SW480 (cell line): ENCODE data around the gene MED13L.

Experiments
- DNase-seq: peaks from one replicate; pipeline ENCODE4 v3.0.0-alpha.2; 2016; ENCODE audit warnings: low spot score

Gene MED13L

DNA sequence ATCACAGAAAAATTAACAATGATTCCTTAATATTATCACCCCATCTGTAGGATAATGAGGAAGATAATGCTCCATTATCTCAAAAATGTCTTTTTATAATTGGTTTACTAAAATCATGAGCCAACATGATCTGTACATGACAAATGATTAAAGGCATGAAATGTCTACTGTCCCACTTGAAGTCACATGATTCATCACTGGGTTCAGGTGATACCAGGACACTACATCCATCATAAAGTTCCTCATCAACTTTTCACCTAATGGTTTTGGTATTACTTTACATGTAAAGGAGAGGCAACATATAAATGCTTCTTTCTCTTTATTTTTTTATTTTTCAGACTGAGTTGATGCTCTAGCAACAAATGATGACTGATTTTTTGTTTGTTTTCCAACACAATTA, 313.3 kb downstream of the MED13L start:
- DNase-seq: no peak

DNA sequence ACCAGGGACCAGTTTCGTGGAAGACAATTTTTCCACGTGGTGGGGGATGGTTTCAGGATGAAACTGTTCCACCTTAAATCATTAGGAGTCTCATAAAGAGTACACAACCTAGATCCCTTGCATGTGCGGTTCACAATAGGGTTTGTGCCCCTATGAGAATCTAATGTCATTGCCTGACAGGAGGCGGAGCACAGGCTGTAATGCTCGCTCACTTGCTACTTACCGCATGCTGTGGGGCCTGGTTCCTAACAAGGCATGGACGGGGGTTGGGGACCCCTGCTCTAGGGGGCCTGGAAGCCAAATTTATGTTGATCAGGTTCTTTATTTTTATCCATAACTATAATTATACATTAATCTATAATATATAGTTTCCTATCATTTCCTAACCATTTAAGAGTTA, 315.3 kb downstream of the MED13L start:
- no peak for DNase-seq

DNA sequence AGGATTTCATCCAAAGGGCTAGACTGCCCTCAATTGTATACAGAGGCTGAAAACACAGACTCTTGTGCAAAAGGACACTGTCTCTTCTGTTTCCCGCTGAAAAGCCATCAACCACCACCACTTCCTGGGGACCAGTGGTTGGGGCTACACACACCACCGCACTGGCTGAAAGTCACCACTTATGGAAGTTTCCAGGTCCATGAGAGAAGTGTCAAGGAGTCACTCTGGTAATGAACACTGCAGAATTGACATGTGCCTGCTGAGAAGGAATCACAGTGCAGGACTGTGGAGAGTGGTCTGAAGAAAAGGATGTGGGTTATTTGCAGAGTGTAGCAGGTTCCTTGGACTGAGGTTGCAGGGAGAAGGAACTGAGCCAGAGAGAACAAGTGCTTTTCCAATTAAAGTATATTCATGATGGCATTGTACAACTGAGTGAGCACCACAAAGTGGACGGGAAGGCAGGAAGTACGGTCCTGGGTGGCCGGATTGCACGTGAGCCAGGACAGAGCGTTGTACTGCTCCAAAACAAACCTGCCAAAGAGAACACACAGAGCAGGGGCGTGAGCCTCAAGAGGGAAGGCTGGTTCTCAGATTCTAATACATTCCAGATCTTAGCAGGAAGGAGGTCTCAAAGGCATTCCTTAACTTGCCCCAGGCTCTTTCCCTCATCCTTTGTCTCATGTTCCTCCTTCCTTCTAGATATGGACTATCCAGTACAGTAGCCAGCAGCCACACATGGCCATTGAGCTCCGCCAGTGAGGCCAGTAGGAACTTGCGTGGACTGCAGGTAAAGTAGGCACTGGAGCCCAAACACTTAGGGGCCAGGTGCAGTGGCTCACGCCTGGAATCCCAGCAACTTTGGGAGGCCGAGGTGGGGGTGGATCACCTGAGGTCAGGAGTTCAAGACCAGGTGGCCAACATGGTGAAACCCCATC, 316.4 kb downstream of the MED13L start:
- DNase-seq: no peak

DNA sequence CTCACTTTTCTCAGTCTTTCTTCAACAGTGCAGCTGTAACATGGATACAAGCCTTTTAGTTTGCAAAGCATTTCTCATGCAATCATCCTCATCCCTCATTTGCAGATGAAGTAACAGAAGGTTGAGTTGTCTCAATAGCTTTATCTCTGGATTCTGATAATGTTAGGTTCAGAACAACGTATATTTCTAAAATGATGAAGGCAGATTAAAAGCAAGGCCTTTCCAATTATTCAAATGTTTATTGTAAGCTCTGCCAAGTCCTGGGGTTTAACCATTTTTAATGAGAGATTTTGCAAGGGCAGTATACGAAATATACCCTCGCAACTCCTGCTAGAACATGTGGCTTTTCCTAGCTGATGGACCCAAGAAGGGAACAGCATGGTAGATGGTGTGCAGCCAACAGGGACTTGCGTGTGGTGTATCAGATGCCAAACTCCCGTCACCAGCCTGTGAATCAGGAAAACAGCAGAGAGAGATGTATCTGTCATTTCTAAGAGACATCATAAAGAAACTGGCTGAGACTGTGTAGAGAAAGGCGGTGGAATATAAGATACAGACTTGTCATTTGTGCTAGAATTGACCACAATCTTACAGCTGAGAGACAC, 319.7 kb downstream of the MED13L start:
- no peak for DNase-seq

DNA sequence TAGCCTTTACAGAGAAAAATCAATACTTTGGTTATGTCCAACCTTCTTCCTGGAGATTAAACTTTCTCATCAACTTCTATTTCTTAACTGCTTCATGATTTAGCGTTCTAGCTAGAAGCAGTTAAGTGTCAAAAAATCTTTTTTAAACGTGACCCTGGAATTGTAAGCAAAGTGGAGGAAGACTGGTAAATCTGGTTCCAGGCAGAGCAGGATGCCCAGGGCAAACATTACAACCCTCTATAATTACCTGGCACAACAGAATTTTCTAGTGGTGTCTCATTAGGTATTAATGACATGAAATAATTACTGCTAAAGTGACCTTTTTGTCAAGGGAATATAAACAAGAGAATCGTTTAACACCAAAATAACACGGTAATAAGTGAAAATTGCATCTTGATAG, 320.8 kb downstream of the MED13L start:
- no peak for DNase-seq

DNA sequence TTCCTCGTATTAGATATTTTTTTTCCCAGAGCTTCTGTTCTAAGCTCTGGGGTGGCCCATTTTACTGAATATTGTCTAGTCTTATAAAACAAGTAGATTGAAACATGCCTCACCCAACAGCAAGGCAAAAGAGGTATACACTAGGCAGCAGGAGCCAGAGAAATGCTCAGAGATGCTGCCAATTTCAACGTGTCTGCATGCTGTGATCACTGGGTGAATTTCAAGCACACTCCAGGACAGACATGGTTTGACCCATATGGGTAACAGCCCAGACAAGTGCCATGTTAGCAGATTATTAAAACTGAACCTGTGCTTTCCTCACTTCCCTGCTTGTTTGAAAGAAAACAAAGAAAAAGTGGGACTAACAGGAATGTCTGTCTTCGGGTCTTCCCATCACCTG, 321.3 kb downstream of the MED13L start:
- no peak for DNase-seq

DNA sequence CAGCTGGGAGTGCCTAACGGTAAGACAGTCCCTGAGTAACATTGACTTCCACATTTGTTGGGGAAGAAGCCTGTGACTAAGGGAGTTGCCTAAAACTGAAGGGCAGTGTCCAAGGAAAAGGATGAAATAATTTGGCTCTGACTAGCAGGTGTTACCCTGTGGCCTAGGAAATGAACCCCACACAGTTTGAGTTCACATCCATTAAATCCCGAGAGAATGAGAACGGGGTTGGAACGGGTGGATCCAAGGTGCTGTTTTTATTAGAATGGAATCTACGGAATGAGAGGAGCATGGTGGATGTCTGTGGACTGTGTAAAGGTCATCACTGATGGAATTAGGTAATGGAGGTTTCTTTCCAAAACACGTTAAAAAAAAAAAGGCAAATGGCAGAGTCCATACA, 324.0 kb downstream of the MED13L start:
- DNase-seq: no peak

DNA sequence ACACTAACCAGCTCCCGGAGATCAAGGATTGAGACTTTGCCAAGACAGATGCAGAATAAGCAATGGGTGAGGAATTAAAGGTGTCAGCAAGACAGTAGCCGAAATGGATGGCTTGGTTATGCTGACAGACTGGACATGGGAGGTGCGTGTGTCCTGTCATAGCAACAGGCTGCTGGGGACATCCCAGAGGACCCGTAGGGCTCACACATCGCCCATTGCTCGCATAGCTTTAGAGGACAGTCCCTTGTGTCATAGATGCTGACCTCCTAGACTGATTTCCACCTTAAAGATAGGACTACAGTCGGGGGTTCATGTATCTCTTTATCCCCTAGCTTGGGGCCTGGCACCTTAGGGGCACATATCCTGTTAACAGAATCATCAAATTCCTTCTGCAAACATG, 324.5 kb downstream of the MED13L start:
- no peak for DNase-seq

DNA sequence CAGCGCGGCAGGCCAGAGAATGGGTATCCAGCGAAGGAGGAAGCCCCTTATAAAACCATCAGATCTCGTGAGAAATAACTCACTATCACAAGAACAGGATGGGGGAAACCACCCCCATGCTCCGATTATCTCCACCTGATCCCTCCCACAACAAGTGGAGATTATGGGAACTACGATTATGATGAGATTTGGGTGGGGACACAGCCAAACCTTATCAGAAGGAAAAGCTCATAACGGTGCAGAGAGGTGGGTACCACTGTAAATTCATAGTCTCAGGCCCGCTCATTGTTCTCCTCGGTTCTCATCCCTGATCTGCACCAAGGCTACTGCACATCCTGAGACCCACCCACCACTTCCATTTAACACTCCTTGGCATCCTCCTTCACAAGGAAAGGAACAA, 326.5 kb downstream of the MED13L start:
- DNase-seq: no peak

DNA sequence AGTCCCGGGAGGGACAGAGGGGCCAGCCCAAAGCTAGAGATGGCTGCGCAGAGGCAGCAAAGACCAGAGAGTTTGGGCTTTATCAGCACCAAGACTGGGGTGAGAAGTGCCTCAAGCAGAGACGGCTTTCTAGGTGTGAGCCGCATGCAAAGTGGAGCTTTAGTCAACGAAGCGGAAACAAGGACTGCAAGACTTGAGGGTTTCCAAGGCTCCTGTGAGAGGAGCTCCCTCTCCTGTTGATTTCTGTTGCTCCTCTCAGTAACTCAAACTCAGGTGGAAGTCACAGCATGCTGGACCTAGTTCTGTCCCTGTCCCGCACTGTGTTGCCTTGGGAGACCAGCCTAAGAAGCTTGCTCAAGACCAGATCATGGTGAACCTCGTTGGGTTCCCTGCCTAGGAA, 327.8 kb downstream of the MED13L start:
- no peak for DNase-seq

DNA sequence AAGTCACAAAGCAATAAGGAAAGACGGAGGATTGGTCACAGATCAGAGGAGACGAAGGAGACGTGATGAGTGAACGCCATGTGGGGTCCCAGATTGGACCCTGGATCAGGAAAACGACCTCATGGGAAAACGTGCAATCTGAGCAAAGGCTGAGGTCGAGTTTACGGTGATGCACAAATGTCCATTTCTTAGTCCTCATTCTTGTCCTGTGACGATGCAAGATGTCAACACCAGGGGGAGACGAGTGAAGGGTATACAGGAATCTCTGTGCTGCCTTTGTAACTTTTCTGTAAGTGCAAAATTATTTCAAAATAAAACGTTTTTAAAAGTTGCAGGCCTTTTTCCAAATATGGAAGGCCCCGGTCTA, 329.8 kb downstream of the MED13L start:
- no peak for DNase-seq

DNA sequence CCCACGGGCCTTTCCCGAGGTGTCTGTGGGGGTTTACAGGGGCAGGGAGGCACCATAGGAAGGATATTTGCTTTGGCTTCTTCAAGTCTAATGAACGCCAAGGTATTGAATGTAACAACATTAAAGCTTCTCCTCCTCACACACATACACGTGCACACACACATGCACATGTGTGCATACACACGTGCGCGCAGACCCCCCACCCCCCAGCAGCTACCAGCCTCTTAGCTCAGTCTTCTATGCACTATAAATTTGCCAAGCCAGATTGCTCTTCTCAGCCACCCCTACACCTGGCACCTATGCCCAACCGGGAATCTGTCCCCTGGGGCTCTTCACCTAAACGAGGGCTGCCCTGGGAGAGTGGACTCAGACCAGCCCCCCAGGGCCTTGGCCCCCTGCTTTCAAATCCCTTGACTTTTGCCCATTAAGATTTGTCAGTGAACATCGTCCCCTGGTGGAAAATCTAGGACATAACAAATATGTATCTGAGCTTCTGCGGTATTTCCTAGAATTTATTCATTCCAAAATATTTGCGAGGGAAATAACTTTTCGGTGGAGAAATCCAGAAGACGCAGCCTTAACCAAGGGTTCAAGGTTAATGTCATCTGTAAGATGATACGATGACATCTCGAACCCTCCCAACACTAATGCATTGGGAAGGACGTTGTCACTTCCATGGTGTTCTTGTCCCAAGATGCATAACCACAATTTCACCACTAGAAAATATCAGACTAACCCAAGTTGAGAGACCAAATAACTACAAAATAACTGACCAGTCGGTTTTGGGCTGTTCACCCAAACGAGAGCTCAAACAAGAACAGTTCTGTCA, 330.4 kb downstream of the MED13L start:
- DNase-seq: no peak

DNA sequence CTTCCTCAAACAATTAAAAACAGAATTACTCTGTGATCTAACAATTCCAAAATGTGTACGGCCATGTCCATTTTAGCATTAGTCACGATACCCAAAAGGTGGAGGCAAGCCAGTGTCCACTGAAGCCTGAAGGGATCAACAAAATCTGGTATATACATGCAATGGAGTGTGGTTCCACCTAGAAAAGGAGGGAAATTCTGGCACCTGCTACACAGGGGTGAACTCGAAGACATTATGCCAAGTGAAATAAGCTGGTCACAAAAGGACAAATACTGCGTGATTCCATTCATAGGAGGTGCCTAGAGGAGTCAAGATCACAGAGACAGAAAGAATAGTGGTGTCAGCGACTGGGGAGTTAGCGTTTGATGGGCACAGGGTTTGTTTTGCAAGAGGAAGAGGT, 331.4 kb downstream of the MED13L start:
- no peak for DNase-seq

DNA sequence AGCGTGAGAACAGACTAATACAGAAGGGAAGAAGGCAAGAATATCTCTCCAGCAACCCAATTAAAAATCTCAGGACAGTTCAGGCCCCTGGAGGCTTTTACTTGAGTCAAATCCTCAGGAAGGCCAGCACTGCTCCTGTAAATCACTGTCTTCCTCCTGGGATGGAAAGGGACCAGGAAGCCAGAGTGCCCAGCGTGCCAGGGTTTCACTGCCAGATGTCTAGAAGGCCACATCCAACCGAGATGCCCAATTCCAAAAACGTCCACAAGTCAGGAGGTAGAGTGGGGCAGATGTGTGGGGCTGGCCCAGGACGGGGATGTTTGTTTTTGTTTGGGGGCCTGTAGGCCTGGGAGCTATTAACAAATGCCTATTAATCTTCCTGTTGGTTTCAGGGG, 332.0 kb downstream of the MED13L start:
- no peak for DNase-seq

DNA sequence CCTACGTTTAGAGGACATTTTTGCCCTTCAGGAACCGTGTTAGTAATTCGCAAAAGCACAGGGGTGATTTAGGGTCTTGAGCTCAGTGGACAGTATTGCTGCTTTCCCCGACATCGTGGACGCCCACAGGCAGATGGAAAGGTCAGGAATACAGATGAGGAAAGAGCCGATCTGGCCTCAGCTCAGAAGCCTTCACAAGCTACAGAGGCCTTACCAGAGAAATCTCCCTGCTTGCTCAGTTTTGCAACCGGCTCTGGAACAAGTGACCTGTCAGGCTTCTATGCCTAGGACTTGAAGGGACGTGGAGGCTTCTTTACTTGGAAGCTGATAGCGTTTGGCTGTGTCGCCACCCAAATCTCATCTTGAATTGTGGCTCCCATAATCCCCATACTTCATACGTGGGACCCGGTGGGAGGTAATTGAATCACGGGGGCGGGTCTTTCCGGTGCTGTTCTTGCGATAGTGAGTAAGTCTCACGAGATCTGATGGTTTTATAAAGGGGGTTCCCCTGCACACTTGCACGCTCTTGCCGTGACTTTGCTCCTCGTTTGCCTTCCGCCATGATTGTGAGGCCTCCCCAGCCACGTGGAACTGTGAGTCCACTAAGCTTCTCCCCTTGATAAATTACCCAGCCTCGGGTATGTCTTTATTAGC, 332.5 kb downstream of the MED13L start:
- DNase-seq: no peak

DNA sequence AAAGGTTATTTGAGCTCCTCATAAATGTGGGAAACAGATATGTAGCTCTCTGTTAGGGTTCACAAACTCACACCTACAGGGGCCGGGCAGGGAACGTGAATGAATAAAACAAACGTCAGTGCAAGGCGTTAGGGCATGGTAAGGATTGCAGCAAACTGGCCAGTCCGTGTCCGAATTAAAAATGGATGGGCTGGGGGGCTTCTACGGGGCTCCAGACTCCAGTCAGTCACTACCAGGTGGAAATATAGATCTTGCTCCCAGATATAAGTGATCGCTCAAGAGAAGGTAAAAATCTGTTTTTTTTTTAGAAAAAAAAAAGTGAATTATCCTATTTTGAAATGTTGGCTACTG, 333.1 kb downstream of the MED13L start:
- no peak for DNase-seq

DNA sequence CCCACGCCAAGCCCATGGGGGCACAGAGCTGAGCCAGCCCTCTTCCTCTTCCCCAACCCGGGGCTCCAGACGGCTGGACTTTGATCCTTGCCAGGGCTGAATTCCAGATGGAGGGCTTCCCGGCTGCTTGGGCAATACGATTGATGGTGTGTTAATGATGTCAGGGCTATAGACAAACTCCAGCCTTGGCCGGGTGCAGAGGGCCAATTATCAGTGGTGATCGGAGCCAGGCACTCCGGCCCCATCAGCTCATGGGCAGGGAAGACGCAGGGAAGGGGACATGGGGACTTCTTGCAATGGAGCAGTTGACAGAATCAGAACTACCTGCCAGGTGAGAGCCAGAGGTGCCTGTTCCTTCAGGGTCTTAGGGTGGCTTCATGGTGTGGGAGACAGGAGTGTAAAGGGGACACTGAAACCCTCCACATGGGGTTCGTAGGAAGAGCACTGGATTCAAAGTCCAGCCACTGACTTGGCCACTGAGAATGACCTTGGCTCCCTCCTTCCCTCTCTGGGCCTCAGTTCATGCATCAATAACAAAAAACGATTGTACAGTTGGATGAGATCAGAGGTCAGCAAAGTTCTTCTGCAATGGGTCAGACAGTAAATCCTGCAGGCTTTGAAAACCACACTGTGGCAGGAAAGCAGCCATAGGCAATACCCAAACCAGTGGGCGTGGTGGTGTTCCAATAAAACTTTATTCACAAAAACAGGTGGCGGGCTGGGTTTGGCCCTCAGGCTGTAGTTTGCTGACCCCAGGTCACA, 333.7 kb downstream of the MED13L start:
- DNase-seq: no peak

DNA sequence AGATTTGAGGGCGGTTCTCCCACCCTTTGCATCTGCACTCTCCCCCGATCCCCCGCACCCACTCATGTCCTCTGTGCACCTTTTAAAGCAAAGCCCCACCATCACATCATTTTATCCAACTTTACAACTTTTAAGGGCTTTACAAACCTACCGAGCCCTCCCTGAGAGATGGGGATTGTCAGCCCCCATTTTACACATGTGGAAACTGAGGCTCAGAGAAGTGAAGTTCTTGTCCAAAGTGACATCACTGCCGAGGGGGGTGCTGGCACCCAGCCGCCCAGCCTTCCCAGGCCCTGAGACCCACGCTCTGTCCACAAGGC, 334.2 kb downstream of the MED13L start:
- DNase-seq: no peak

DNA sequence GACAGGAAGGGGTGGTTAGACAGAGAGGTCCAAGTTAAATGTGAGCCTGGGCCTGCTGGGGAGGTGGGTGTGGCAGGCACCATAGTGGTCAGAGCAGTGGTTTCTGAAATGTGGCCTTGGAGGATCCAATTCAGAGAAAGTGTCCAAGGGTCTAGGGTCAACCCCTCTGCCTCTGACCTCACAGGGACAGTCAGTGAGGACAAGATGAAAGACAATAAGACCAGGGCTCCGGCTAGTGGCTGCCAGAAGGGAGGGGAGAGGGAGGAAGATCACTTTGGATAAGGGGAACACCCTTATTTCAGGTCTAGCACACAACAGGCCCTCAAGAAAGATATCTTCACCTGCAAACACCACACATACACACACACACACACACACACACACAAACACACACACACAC, 335.1 kb downstream of the MED13L start:
- DNase-seq: no peak

DNA sequence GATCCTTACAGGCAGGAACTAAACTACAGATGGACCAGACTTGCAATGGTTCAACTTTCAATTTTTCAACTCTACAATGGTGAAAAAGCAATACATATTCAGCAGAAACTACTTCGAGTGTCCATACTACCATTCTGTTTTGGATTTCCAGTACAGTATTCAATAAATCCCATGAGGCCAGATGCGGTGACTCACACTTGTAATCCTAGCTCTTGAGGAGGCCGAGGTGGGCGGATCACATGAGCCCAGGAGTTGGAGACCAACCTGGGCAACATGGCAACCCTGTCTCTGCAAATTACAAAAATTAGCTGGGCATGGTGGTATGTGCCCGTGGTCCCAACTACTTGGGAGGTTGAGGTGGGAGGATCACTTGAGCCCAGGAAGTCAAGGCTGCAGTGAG, 336.1 kb downstream of the MED13L start:
- DNase-seq: peak; percentile 11

DNA sequence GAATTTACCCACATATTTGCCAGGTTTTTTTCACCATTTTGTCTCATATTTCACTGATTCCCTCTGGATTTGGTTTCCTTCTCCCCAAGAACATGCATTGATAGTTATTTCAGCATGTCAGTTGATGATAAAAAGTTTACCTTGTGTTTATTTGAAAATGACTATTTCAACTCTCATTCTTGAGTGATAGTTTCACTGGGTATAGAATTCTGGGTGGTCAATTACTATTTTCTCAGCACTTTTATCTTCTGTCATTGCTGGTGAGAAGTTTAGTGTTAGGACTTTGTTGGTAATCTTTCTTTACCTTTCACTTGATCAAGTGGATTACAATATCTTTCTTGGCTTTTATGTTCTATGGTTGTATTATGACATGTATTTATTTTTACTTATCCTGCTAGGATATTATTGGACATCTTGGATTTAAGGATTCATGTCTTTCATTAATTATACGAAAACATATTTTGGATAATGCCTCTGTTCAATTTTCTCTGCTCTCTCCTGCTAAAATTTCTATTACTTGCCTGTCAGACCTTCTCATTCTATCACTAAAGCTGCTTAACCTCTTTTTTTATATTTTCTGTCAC, 338.6 kb downstream of the MED13L start:
- no peak for DNase-seq
